Keratinocyte (primary cell): ENCODE data around the gene ADARB2.

Experiments used
- EZH2 ChIP-seq: IDR thresholded peaks from one replicate; pipeline ENCODE4 v1.6.1; 2012; ENCODE audit warnings: inconsistent platforms, mild to moderate bottlenecking, low read length, moderate library complexity
- TF ChIP-seq, protein P1 (sequence below), 3 experiments: IDR thresholded peaks in 1 of 3; conservative IDR thresholded peaks in 1 of 3; optimal IDR thresholded peaks in 1 of 3; 2 replicates in 2 of 3; 3 replicates in 1 of 3; pipeline versions ENCODE3 to v1.5.1; 2011; ENCODE audit warnings: low read length in 3 of 3, mild to moderate bottlenecking in 3 of 3, moderate library complexity in 2 of 3, control low read depth in 1 of 3, inconsistent platforms in 1 of 3; ENCODE audit not compliant: insufficient read depth in 2 of 3; ENCODE audit errors: extremely low read depth in 1 of 3

DNA sequence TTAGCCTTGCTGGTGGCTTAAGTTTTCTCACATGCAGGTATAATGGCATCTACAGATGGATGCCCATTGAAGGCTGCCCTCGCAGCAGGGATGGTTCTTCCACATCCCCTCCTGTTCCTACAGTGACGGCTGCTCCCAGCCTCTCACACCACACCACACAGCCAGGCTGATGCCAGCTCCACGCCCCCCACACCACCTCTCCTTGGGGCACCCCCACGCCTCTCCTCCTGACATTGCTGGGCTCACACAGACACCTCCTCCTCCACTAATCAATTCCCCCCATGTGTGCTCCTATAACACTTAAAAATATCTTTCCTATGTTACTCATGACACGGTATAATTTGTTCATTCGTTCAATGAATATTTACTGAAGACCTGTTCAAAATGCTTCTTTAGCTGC, 437.1 kb downstream of the ADARB2 start:
- TF ChIP-seq, protein P1, sequence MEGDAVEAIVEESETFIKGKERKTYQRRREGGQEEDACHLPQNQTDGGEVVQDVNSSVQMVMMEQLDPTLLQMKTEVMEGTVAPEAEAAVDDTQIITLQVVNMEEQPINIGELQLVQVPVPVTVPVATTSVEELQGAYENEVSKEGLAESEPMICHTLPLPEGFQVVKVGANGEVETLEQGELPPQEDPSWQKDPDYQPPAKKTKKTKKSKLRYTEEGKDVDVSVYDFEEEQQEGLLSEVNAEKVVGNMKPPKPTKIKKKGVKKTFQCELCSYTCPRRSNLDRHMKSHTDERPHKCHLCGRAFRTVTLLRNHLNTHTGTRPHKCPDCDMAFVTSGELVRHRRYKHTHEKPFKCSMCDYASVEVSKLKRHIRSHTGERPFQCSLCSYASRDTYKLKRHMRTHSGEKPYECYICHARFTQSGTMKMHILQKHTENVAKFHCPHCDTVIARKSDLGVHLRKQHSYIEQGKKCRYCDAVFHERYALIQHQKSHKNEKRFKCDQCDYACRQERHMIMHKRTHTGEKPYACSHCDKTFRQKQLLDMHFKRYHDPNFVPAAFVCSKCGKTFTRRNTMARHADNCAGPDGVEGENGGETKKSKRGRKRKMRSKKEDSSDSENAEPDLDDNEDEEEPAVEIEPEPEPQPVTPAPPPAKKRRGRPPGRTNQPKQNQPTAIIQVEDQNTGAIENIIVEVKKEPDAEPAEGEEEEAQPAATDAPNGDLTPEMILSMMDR (optimal IDR thresholded peaks at IDR 0.05 in 1 of 3, IDR thresholded peaks at IDR 0.05 in 1 of 3, conservative IDR thresholded peaks at IDR 0.05 in 1 of 3; ENCODE audit: extremely low read depth in 1 of 3, insufficient read depth in 2 of 3, low read length in 3 of 3): no peak
- TF ChIP-seq EZH2: no peak
